HT1080 (cell line): ENCODE data around the gene GALNT13. TPM values are rescaled to one million over a fixed set of nuclear protein-coding genes. Genes with fewer than 3 reads are reported as not detected.

Source experiments
- DNase-seq: peaks from one replicate; pipeline ENCODE4 v3.0.0-alpha.2; 2015; ENCODE audit warnings: low read depth
- total RNA-seq: library from RNA; depleted of rRNA; stranded (reverse); fragments of >200 nt; shearing (Covaris generic); gene quantifications from 2 replicates; pipeline ENCODE4 v1.2.3, GENCODE V29; 2014

Gene GALNT13
- total RNA-seq, 1 experiment from 2014 or later = 0.21 TPM

DNA sequence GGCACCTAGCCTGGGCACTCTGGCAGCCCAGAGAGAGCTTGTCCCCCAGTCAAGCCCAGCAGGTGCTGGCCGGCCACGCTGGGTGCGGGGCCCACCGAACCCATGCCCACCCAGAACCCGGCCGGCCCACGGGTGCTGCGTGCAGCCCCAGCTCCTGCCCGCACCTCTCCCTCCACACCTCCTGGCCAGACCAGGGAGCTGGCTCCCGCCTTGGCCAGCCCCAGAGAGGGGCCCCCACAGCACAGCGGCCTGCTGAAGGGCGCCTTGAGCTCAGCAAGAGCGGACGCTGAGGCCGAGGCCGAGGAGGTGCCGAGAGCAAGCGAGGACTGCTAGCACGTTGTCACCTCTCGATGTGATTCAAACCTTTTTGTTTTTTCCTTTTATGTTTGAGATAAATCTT is 419.8 kb downstream of the GALNT13 start:
- DNase-seq = no peak

GRCh38 chr2:154291927-154292326 is 420.2 kb downstream of the GALNT13 start:
- no peak for DNase-seq

DNA sequence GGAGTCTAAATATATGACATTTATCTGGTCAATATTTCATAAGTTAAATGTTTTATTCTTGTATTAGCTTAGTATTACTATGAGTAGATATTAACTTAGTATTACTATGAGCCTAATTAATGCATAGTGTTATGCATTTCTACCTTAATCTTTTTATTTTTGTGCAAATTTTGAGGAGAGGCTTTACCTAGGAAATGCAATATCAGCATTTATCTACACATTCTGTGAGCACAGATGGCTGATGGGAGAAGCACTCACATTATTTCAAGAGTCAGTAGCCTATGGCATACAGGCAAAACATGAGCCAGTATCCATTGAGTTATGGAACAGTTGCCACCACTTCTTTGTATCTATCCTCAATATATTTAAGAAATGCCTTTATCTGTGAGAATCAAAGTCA is 422.1 kb downstream of the GALNT13 start:
- no peak for DNase-seq

DNA sequence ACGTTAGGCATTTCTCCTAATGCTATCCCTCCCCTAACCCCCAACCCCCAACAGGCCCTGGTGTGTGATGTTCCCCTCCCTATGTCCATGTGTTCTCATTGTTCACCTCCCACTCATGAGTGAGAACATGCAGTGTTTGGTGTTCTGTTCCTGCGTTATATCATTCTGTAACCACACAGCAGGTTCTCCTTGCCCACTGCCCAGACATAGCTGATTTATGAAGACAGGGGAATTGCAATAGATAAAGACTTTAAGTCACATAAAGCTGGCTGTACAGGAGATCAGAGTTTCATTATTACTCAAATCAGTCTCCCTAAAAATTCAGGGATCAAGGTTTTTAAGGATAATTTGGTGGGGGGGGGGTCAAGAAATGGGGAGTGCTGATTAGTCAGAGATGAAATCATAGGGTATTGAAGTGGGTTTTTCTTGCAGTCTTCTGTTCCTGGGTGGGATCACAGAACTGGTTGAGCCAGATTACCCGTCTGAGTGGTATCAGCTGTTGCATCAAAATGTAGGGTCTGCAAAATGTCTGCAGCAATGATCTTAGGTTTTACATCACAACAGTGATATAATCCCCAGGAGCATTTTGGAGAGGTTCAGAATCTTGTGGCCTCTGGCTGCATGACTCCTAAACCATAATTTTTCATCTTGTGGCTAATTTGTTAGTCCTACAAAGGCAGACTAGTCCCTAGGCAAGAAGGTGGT is 434.7 kb downstream of the GALNT13 start:
- DNase-seq = no peak

DNA sequence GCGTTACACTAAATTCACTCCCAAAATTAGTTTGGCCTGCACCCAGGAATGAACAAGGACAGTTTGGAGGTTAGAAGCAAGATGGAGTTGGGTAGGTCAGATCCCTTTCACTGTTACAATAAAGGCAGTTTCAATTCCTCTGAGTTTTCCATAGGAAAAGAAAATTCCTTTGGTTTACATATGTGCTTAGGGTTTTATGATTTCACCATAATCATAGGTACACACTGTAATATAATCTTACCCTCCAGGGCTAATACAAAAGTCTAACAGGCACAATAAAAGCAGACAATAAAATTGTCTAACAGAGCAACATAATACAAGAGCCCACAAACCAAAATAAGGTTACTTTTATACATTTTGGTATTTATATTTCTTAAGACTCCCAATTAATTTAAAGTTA is 435.3 kb downstream of the GALNT13 start:
- DNase-seq = no peak

GRCh38 chr2:154324601-154325000 is 452.9 kb downstream of the GALNT13 start:
- DNase-seq = no peak

- no peak for DNase-seq
Measured at GRCh38 chr2:154329510-154329909, 457.8 kb downstream of the GALNT13 start.

DNA sequence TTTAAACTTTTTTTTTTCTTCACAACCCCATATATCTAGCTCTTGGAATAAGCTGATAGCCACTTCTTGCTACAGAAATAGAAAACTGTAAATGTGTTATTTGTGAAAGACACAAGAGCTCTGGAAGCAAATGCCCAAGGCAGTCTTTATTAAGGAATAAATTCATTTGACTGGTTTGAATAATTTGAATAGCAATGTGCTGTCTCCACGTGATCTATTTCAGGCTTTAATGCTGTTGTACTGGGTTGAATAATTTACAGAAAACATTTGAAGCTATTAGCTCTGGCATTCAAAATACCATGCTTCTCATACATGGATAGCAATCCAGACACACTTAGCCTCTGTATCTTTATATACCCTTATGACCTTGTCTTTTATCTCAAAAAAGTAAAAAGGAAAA is 460.1 kb downstream of the GALNT13 start:
- no peak for DNase-seq

DNA sequence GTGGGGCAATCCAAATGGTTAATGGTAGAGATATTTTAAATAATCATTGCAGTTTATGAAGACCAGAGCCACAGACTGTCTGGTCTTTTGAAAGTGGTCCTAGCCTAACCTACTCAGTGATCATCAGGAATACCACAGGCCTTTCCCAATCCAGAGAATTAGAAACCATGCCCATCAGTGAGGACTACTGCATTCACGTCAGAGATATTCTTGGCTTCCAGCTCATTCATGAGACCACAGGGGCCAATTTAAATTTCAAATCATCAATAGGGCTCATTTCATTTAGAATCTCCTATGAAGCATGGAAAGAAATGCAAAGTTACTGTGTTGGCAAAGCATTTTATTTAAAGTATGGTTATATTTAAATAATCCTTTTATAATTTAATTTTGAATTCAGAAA is 464.5 kb downstream of the GALNT13 start:
- DNase-seq = no peak

GRCh38 chr2:154338352-154338967 is 466.7 kb downstream of the GALNT13 start:
- peak; percentile 37 for DNase-seq

GRCh38 chr2:154343282-154343681 is 471.6 kb downstream of the GALNT13 start:
- no peak for DNase-seq

GRCh38 chr2:154350911-154351310 is 479.2 kb downstream of the GALNT13 start:
- DNase-seq = no peak

GRCh38 chr2:154361276-154361675 is 489.6 kb downstream of the GALNT13 start:
- no peak for DNase-seq

DNA sequence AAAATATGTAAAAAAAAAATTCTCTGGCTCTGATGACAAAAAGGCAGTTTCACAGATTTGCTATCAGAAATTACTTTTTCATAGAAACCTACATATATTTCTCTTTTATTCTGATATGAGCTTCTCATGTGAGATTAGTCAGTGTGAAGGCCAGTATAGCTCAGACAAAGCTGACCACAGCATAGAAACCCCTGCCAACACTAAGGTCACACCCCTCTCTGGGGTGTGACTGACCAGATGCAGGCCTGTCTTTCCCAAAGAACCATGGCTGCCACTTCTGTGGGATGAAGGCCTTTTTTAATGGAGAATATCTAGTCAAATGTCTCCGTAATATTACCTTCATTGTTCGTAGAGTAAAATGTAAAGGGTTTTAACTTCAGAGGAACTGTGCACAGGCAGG is 496.4 kb downstream of the GALNT13 start:
- DNase-seq = no peak

GRCh38 chr2:154370873-154371272 is 499.2 kb downstream of the GALNT13 start:
- DNase-seq = no peak

DNA sequence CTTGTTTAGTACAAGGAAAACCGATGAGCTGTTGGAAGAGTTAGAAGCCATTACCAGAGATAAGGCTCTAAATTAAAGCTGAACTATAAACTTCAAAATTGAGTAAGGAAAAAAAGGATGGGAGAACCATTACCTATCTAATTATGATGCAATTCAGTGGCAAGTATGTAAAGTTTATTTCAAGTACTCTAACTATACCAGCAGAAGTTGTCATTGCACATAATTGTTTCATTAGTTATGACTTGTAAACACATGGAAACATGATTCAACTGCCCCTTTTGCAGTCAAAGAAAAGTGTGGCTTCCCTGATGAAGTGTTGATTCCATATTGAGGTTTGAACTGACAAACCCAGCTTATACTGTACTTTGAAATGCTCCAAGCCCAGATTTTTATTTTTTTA is 502.7 kb downstream of the GALNT13 start:
- no peak for DNase-seq

GRCh38 chr2:154375579-154375931 is 503.8 kb downstream of the GALNT13 start:
- DNase-seq = peak; percentile 58

DNA sequence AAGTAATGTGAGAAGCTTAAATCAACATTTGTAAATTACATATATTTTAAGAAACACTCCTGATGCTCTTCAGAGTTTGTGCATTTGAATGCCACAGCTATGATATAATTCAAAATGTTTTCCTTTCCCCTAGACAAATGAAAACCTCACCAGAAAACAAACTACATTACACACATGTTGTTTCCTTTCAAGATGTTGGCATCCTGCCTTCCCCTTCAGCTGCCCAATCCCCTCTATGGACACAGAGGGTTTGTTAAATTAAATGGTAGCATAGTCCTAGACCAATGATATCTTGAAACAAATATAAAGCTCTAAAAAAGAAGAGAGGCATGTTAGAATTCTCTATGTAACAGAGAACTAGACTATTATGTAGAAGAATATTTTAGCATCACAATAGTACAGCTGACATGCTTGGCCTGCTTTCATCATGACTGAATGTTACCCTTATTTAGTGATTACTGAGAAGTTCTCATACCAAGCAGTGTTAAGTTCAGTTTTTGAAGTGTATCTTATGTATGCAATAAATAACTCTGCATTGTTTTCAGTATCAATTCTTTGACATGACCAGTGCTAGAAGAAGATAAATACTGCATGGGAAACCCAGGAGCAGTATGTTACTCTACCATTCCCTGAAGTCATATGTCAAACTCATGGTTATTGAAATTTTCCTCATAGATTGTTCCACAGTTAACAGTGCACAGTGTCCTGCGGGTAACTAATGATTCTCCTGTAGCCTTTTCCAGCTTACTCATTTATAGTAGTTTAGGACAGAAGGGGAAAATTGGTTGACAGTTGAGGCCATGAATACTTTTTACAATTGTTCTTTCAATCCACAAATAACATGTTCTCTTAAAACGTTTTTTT is 510.4 kb downstream of the GALNT13 start:
- DNase-seq = no peak

- DNase-seq = no peak
Measured at GRCh38 chr2:154386186-154386585, 514.5 kb downstream of the GALNT13 start.

DNA sequence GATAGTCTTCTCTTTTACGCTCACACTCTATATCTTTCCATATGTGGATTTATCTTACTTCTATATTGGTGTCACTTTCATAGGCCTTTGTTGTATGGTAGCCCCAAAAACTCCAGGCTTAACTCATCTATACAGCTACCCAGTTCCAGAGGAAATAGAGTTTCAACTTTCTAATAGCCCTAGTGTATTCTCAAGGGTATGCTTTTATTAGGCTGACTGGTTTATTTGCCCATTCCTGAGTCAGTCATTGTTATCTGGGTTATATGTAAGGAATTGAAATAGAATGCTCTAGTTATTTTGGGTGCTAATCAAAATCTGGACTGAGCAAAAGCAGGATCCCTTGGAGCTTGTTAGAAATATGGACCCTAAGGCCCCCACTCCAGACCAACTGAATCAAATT is 519.3 kb downstream of the GALNT13 start:
- DNase-seq = no peak

DNA sequence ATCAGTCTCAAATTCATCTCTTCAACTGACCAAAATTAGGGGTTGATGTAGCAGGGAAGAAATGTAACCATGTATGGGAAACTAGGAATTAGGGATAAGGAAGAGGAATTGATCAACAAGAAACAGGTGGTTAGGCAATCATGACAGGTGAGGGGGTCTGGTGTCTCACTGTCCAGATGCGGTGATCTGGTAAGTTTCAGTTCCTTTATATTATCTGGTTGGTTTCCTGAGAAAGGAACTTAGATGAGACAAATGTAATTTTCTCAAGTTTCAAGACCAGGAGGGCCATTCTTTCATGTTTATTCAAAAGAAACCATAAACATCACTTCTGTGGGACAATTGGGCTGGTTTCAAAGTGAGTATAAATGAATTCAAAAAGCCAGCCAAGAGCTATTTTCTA is 520.5 kb downstream of the GALNT13 start:
- DNase-seq = no peak

- no peak for DNase-seq
Measured at GRCh38 chr2:154394600-154394999, 522.9 kb downstream of the GALNT13 start.
